IMR-90 (cell line): Measurements from ENCODE around the gene LOXL3. TPM values are rescaled to one million over a fixed set of nuclear protein-coding genes. Genes with fewer than 3 reads are reported as not detected.
A peak's percentile ranks its signal among the peaks of the same experiment; 100 is the strongest.
"Not testable (repeated sequence)": the region's sequence is repeated elsewhere in the genome, so short reads cannot be mapped to it uniquely, and the experiment has no call there.

Source experiments
- ATAC-seq: fragments of 200-7000 bp; cut with Tn5 transposase; 2 replicates; pipeline ENCODE4 v1.9.1; 2020; ENCODE audit warnings: low read depth, mild to moderate bottlenecking, moderate library complexity
- BruUV-seq: library from RNA; stranded (reverse); fragments of 400-500 nt; replicated peaks from 2 replicates; lab custom pipeline; 2021; lab: Mats Ljungman, UMichigan
- CTCF ChIA-PET: fragments of 300-600 bp; formaldehyde crosslinking; extraction: SDS; loops from one replicate; lab custom pipeline; 2021; ENCODE audit warnings: antibody characterized with exemption; lab: Yijun Ruan, JAX
- POLR2A ChIA-PET: fragments of 300-600 bp; sonication (Branson Sonifier 250); formaldehyde crosslinking; loops from one replicate; lab custom pipeline; 2022; ENCODE audit warnings: antibody characterized with exemption; ENCODE audit not compliant: unreplicated experiment; lab: Charles Lee
- DNase-seq: peaks from one replicate; pipeline ENCODE4 v3.0.0; 2013
- H2AFZ ChIP-seq: replicated peaks from 2 replicates; pipeline ENCODE3; 2013; ENCODE audit warnings: low read length, mild to moderate bottlenecking; ENCODE audit not compliant: poor library complexity
- H2AK5ac ChIP-seq: 2 replicates; pipeline ENCODE4 v1.6.1; 2013; ENCODE audit warnings: low read depth, low read length, inconsistent platforms
- H2AK9ac ChIP-seq: replicated peaks from 2 replicates; pipeline ENCODE3; 2013; ENCODE audit warnings: mild to moderate bottlenecking, low read depth, low read length, moderate library complexity; ENCODE audit not compliant: poor library complexity
- H2BK120ac ChIP-seq: 2 replicates; pipeline ENCODE4 v1.6.1; 2013; ENCODE audit warnings: low read depth, low read length, inconsistent platforms
- H2BK15ac ChIP-seq: 3 replicates; pipeline ENCODE4 v1.6.1; 2013; ENCODE audit warnings: low read depth, low read length, inconsistent platforms
- H2BK20ac ChIP-seq: 2 replicates; pipeline ENCODE4 v1.6.1; 2013; ENCODE audit warnings: low read depth, mild to moderate bottlenecking, inconsistent platforms, low read length, moderate library complexity
- H2BK5ac ChIP-seq: 2 replicates; pipeline ENCODE4 v1.6.1; 2013; ENCODE audit warnings: mild to moderate bottlenecking, low read depth, low read length, inconsistent platforms; ENCODE audit not compliant: poor library complexity, severe bottlenecking
- H3K14ac ChIP-seq: replicated peaks from 2 replicates; pipeline ENCODE4 v1.6.1; 2013; ENCODE audit warnings: low read depth, low read length, inconsistent platforms
- H3K18ac ChIP-seq: 2 replicates; pipeline ENCODE4 v1.6.1; 2013; ENCODE audit warnings: low read depth, low read length, control low read depth
- H3K23ac ChIP-seq: 2 replicates; pipeline ENCODE4 v1.6.1; 2013; ENCODE audit warnings: low read depth, low read length, inconsistent platforms
- H3K27ac ChIP-seq: 2 replicates; pipeline ENCODE4 v1.5.1; 2013; ENCODE audit warnings: mild to moderate bottlenecking, control low read depth, low read length; ENCODE audit not compliant: insufficient read depth
- H3K27me3 ChIP-seq: 2 replicates; pipeline ENCODE4 v1.6.1; 2013; ENCODE audit warnings: low read length; ENCODE audit not compliant: control insufficient read depth, insufficient read depth
- H3K36me3 ChIP-seq: 2 replicates; pipeline ENCODE4 v1.6.1; 2013; ENCODE audit warnings: low read length, mixed read lengths; ENCODE audit not compliant: control insufficient read depth, insufficient read depth
- H3K4ac ChIP-seq: 2 replicates; pipeline ENCODE4 v1.6.1; 2013; ENCODE audit warnings: low read depth, low read length, inconsistent platforms
- H3K4me1 ChIP-seq: 2 replicates; pipeline ENCODE4 v1.6.1; 2013; ENCODE audit warnings: low read length, mixed read lengths; ENCODE audit not compliant: control insufficient read depth, insufficient read depth
- H3K4me2 ChIP-seq: 2 replicates; pipeline ENCODE4 v1.6.1; 2013; ENCODE audit warnings: low read depth, mild to moderate bottlenecking, control low read depth, low read length, moderate library complexity
- H3K4me3 ChIP-seq: 2 replicates; pipeline ENCODE4 v1.5.1; 2013; ENCODE audit warnings: low read depth, mild to moderate bottlenecking, control low read depth, low read length, moderate library complexity; ENCODE audit not compliant: insufficient read depth
- H3K56ac ChIP-seq: 2 replicates; pipeline ENCODE4 v1.6.1; 2013; ENCODE audit warnings: low read length, inconsistent platforms; ENCODE audit not compliant: insufficient read depth; ENCODE audit errors: extremely low read depth
- H3K79me1 ChIP-seq, 2 experiments: 2 replicates each; pipeline ENCODE4 v1.6.1; 2013; ENCODE audit warnings: low read length in 2 of 2, inconsistent platforms in 1 of 2, low read depth in 1 of 2
- H3K9ac ChIP-seq: 2 replicates; pipeline ENCODE4 v1.6.1; 2013; ENCODE audit warnings: low read depth, low read length, control low read depth
- H3K9me1 ChIP-seq: 2 replicates; pipeline ENCODE4 v1.6.1; 2013; ENCODE audit warnings: low read length, inconsistent platforms; ENCODE audit not compliant: insufficient read depth
- H3K9me3 ChIP-seq: 2 replicates; pipeline ENCODE4 v1.6.1; 2013; ENCODE audit warnings: low read length; ENCODE audit not compliant: control insufficient read depth, insufficient read depth
- H4K20me1 ChIP-seq: 2 replicates; pipeline ENCODE4 v1.6.1; 2013; ENCODE audit warnings: low read length, inconsistent platforms; ENCODE audit not compliant: insufficient read depth
- H4K5ac ChIP-seq: 2 replicates; pipeline ENCODE4 v1.6.1; 2013; ENCODE audit warnings: mild to moderate bottlenecking, low read depth, low read length, control low read depth
- H4K8ac ChIP-seq, 2 experiments: 2 replicates each; pipeline ENCODE4 v1.6.1; 2013; ENCODE audit warnings: low read depth in 2 of 2, low read length in 2 of 2, control low read depth in 1 of 2, inconsistent platforms in 1 of 2
- H4K91ac ChIP-seq: 2 replicates; pipeline ENCODE4 v1.6.1; 2013; ENCODE audit warnings: low read depth, low read length, inconsistent platforms; ENCODE audit not compliant: insufficient read depth
- WGBS, 2 experiments: methylation state at CpG; one replicate each; pipeline versions ENCODE4 v1.1.5 to v1.1.7; 2013; ENCODE audit warnings: missing lambda C conversion rate in 2 of 2; ENCODE audit not compliant: insufficient read length in 1 of 2; ENCODE audit errors: extremely low coverage in 2 of 2; 5-methylcytosine and 5-hydroxymethylcytosine counted together
- dilution Hi-C: fragments of 300-500 bp; cut with HindIII; formaldehyde crosslinking; loops from one replicate; pipeline ENCODE4 v1.14.3; 2018; ENCODE audit warnings: low sequenced_read_pairs; ENCODE audit not compliant: unreplicated experiment
- in situ Hi-C: fragments of 300-500 bp; cut with MboI; formaldehyde crosslinking; loops from 3 replicates; pipeline ENCODE4 v1.14.3; 2019; ENCODE audit warnings: low sequenced_read_pairs, inconsistent platforms, mixed read lengths
- intact Hi-C: fragments of 100-400 bp; cut with micrococcal nuclease; formaldehyde crosslinking; loops from 2 replicates; pipeline ENCODE4 v1.10.0; 2022
- polyA plus RNA-seq, 3 experiments: library from polyadenylated mRNA; depleted of rRNA; stranded (reverse); fragments of >200 nt; gene quantifications; 2 replicates each; pipeline ENCODE4 v1.2.3, GENCODE V29; 2012; ENCODE audit warnings: low replicate concordance in 1 of 3
- total RNA-seq: library from RNA; depleted of rRNA; stranded (reverse); fragments of >200 nt; gene quantifications from 2 replicates; pipeline ENCODE4 v1.2.3, GENCODE V29; 2012

LOXL3 gene
- total and polyA plus RNA-seq, 2 of the 4 experiments (the other 2 are of a cell fraction), result 17.9 to 23.4 TPM

GRCh38 chr2:74483675-74484164 is 70.0 kb downstream of the LOXL3 start:
- H3K27me3 ChIP-seq, DNase-seq, ATAC-seq, H2BK5ac ChIP-seq, H4K20me1 ChIP-seq, H3K9me3 ChIP-seq, BruUV-seq, H3K56ac ChIP-seq, H3K18ac ChIP-seq, dilution Hi-C loops, H2BK15ac ChIP-seq, H2BK20ac ChIP-seq, H3K9me1 ChIP-seq: not testable (repeated sequence)
- H4K8ac ChIP-seq, result peak overlapping the region; percentile 79 to 100; a peak in 3 of 4 replicates
- intact Hi-C loops, result loop anchor here (1.0 kb wide), 3 partner anchors 29 to 104 kb away; partner anchors contain the start of genes AUP1 and HTRA2
- ChIA-PET POLR2A (interaction anchor here (0.6 kb wide), 1 partner anchor 31 kb away, joined by 3 read pairs; the partner anchor contains the start of gene TLX2), CTCF (interaction anchor here (0.7 to 3.4 kb wide), 3 partner anchors 49 to 105 kb away, joined by 3 to 17 read pairs (median 3); no protein-coding TSS in a partner anchor)
- peak overlapping the region; percentile 62 for H3K23ac ChIP-seq
- peak overlapping the region; percentile 100 for H2AFZ ChIP-seq
- H3K27ac ChIP-seq, result peak overlapping the region; percentile 44; the same call in 1 of the 2 replicates
- H3K4me3 ChIP-seq, result peak overlapping the region; percentile 80
- peak overlapping the region; percentile 83; the same call in 1 of the 2 replicates for H3K14ac ChIP-seq
- peaks cover 16% of the 10 kb centered on the region for H3K4me1 ChIP-seq
- H4K5ac ChIP-seq, result peak overlapping the region; percentile 8
- H4K91ac ChIP-seq, result peak overlapping the region; percentile 77
- 91% methylated on average over 5 of the region's 19 CpGs; no CpG with 5 or more reads in 1 of the 2 experiments for WGBS, 2 experiments
- in situ Hi-C loops, result loop anchor here (5.0 to 25.0 kb wide), 2 partner anchors 94 to 379 kb away; no protein-coding TSS in a partner anchor
- 0 out of 2 replicates have a peak overlapping the region, but pooled peaks have one; percentile 6 for H2AK5ac ChIP-seq
- H3K36me3 ChIP-seq, result peaks cover 10% of the 10 kb centered on the region
- H3K79me1 ChIP-seq, result peaks cover 24 to 60% of the 10 kb centered on the region in 2 experiments
- peak overlapping the region; percentile 75 for H3K4me2 ChIP-seq
- peak overlapping the region; percentile 99 for H2AK9ac ChIP-seq
- peak overlapping the region; percentile 73 for H3K9ac ChIP-seq
- H3K4ac ChIP-seq, result peak overlapping the region; percentile 97
- peak overlapping the region; percentile 16; the same call in 1 of the 2 replicates for H2BK120ac ChIP-seq
